ENCODE measurements around the gene NPFF. TPM values are rescaled to one million over a fixed set of nuclear protein-coding genes. Genes with fewer than 3 reads are reported as not detected.

NPFF gene
- total RNA-seq, 2 experiments from 2014 or later, result not detected

GRCh38 chr12:53485955-53486735 is 21.1 kb downstream of the NPFF start:
- H3K4me1 ChIP-seq (ENCODE audit: insufficient read depth, low read length), result peaks cover 7% of the 10 kb centered on the region
- peak overlapping the region; percentile 30 for H3K27ac Mint-ChIP-seq
- H3K27me3 Mint-ChIP-seq, result no peaks in the 10 kb centered on the region
- no peaks in the 10 kb centered on the region for H3K9me3 ChIP-seq (ENCODE audit: control insufficient read depth in 1 of 2, insufficient read depth in 1 of 2, low read length in 2 of 2)
- ChIA-PET CTCF (interaction anchor here (1.2 kb wide), 1 partner anchor 11 kb away, joined by 3 read pairs; no protein-coding TSS in a partner anchor), POLR2A (interaction anchor here (0.8 to 2.7 kb wide), 4 partner anchors 8 to 15 kb away, joined by 3 to 11 read pairs (median 3); partner anchors contain the start of gene TARBP2)
- no peak overlapping the region for H3K4me3 Mint-ChIP-seq
- no peaks in the 10 kb centered on the region for H3K27me3 ChIP-seq (ENCODE audit: control insufficient read depth in 1 of 2, insufficient read depth in 2 of 2, low read length in 2 of 2)
- peaks cover 12% of the 10 kb centered on the region for H3K4me1 Mint-ChIP-seq (ENCODE audit: low read depth)
- intact Hi-C loops (cut with DNase I, micrococcal nuclease), result no loop called here
- DNase-seq (peak in 1 of 14 experiments; percentile 27), ATAC-seq (ENCODE audit: poor library complexity) (no peak)
- no peak overlapping the region for H3K27ac ChIP-seq (ENCODE audit: low read depth in 1 of 2, low read length in 2 of 2)
- H3K36me3 ChIP-seq (ENCODE audit: insufficient read depth, low read length), result peaks cover 61% of the 10 kb centered on the region
- TF ChIP-seq CTCF (IDR thresholded peaks at IDR 0.05), result no peak
- H3K36me3 Mint-ChIP-seq (ENCODE audit: low read depth), result peaks cover 55% of the 10 kb centered on the region
- H3K4me3 ChIP-seq (ENCODE audit: low read length), result no peak overlapping the region
- no peaks in the 10 kb centered on the region for H3K9me3 Mint-ChIP-seq

- Mint-ChIP-seq H3K27me3 (no peaks in the 10 kb centered on the region), H3K27ac (peak overlapping the region; percentile 5), H3K36me3 (ENCODE audit: low read depth) (peaks cover 67% of the 10 kb centered on the region), H3K4me1 (ENCODE audit: low read depth) (peaks cover 12% of the 10 kb centered on the region), H3K4me3 (no peak overlapping the region), H3K9me3 (no peaks in the 10 kb centered on the region)
- Histone ChIP-seq H3K4me3 (ENCODE audit: low read length) (no peak overlapping the region), H3K27ac (ENCODE audit: low read depth in 1 of 2, low read length in 2 of 2) (no peak overlapping the region), H3K27me3 (ENCODE audit: control insufficient read depth in 1 of 2, insufficient read depth in 2 of 2, low read length in 2 of 2) (no peaks in the 10 kb centered on the region), H3K4me1 (ENCODE audit: insufficient read depth, low read length) (peaks cover 7% of the 10 kb centered on the region), H3K9me3 (ENCODE audit: control insufficient read depth in 1 of 2, insufficient read depth in 1 of 2, low read length in 2 of 2) (no peaks in the 10 kb centered on the region), H3K36me3 (ENCODE audit: insufficient read depth, low read length) (peaks cover 72% of the 10 kb centered on the region)
- DNase-seq, result no peak
- TF ChIP-seq CTCF (IDR thresholded peaks at IDR 0.05), result no peak
- intact Hi-C loops (cut with DNase I, micrococcal nuclease), result no loop called here
- POLR2A ChIA-PET, result interaction anchor here (1.1 to 2.7 kb wide), 2 partner anchors 11 to 16 kb away, joined by 3 to 11 read pairs; partner anchors contain the start of gene TARBP2
- CTCF ChIA-PET, result no interaction called here
- no peak for ATAC-seq (ENCODE audit: poor library complexity)
These were observed 22.4 kb downstream of the NPFF start for GRCh38 chr12:53484686-53485575.

- Mint-ChIP-seq H3K27ac (peak overlapping the region; percentile 5), H3K4me3 (no peak overlapping the region), H3K9me3 (no peaks in the 10 kb centered on the region), H3K27me3 (no peaks in the 10 kb centered on the region), H3K4me1 (ENCODE audit: low read depth) (peaks cover 11% of the 10 kb centered on the region), H3K36me3 (ENCODE audit: low read depth) (peaks cover 76% of the 10 kb centered on the region)
- Histone ChIP-seq H3K27me3 (ENCODE audit: control insufficient read depth in 1 of 2, insufficient read depth in 2 of 2, low read length in 2 of 2) (no peaks in the 10 kb centered on the region), H3K4me1 (ENCODE audit: insufficient read depth, low read length) (peaks cover 7% of the 10 kb centered on the region), H3K36me3 (ENCODE audit: insufficient read depth, low read length) (peaks cover 81% of the 10 kb centered on the region), H3K9me3 (ENCODE audit: control insufficient read depth in 1 of 2, insufficient read depth in 1 of 2, low read length in 2 of 2) (no peaks in the 10 kb centered on the region), H3K27ac (ENCODE audit: low read depth in 1 of 2, low read length in 2 of 2) (no peak overlapping the region), H3K4me3 (ENCODE audit: low read length) (no peak overlapping the region)
- ChIA-PET CTCF (no interaction called here), POLR2A (interaction anchor here (0.6 to 3.6 kb wide), 3 partner anchors 11 to 20 kb away, joined by 3 to 24 read pairs (median 7); partner anchors contain the start of genes MAP3K12 and TARBP2)
- no peak for TF ChIP-seq CTCF (IDR thresholded peaks at IDR 0.05)
- DNase-seq (no peak), ATAC-seq (ENCODE audit: poor library complexity) (no peak)
- intact Hi-C loops (cut with DNase I, micrococcal nuclease), result no loop called here
These were observed 23.3 kb downstream of the NPFF start for GRCh38 chr12:53483979-53484377.

All from CD4-positive, alpha-beta T cell (primary cell).